Motor neuron (in vitro differentiated cells): ENCODE results near the gene SHTN1. TPM values are rescaled to one million over a fixed set of nuclear protein-coding genes. Genes with fewer than 3 reads are reported as not detected.
A peak's percentile ranks its signal among the peaks of the same experiment; 100 is the strongest.

Experiments used
- ATAC-seq, 8 experiments: fragments of 200-7000 bp; cut with Tn5 transposase; replicated peaks in 6 of 8; 2 replicates each; pipeline ENCODE4 v1.8.0; 2021; ENCODE audit warnings: mild to moderate bottlenecking in 8 of 8, moderate library complexity in 8 of 8
- H3K27ac ChIP-seq, 2 donors: fragments of 250-450 bp; sonication (Bioruptor Pico); 2 replicates each; pipeline ENCODE4 v1.9.0; 2021; ENCODE audit warnings: antibody characterized with exemption in 2 of 2, mild to moderate bottlenecking in 2 of 2, moderate library complexity in 1 of 2
- H3K4me1 ChIP-seq, 2 donors: fragments of 250-450 bp; sonication (Bioruptor Pico); replicated peaks in 1 of 2; 2 replicates each; pipeline ENCODE4 v1.6.1; 2021; ENCODE audit warnings: antibody characterized with exemption in 2 of 2, mild to moderate bottlenecking in 2 of 2, moderate library complexity in 1 of 2
- H3K4me3 ChIP-seq, 5 donors: fragments of 250-450 bp; sonication (Bioruptor Pico); 2 replicates each; pipeline ENCODE4 v1.9.0; 2021; ENCODE audit warnings: antibody characterized with exemption in 5 of 5, mild to moderate bottlenecking in 5 of 5, moderate library complexity in 4 of 5
- WGBS, 10 experiments: fragments of 450-650 bp; shearing (Covaris generic); methylation state at CpG; one replicate each; pipeline ENCODE4 v1.0.0; 2022; 5-methylcytosine and 5-hydroxymethylcytosine counted together
- in situ Hi-C, 9 experiments: fragments of 400-800 bp; cut with MboI; loops; one replicate each; pipeline ENCODE4 v1.15.0; 2021; ENCODE audit warnings: low sequenced_read_pairs in 9 of 9, low pct_unique_long_range_greater_than_20kb in 2 of 9; ENCODE audit not compliant: unreplicated experiment in 9 of 9
- total RNA-seq, 8 experiments: library from RNA; unstranded; fragments of 300-600 nt; gene quantifications; 2 replicates each; pipeline versions ENCODE4 v1.2.3 to v1.2.4, GENCODE V29; 2022

SHTN1 gene
- total RNA-seq, 8 experiments from 2014 or later = 3.4 to 49.6 (median 24.6) TPM

DNA sequence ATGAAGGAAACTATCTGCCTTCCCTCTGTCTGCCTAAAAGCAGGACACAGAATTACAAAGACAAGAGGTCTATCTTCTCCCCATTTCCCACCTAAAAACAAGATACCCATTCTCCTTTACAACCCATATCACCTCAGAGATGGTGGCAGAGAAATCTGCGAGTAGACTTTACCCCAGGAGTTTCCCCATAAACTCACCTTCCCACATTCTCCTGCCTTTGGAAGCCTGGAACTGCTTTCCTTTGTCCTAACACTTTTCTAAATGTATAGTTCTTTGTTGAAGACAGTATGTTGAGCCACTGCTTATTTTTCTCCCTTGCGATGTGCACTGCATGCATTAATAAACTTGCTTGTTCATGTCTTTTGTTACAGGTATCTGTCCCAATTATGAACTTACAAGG lies 8.0 kb downstream of the SHTN1 start:
- Histone ChIP-seq H3K4me3 (no peak overlapping the region), H3K4me1 (no peaks in the 10 kb centered on the region), H3K27ac (no peak overlapping the region)
- no peak for ATAC-seq
- in situ Hi-C loops = loop anchor here in 1 of 9 experiments (25.0 kb wide), 1 partner anchor 165 kb away; no protein-coding TSS in a partner anchor
- WGBS, 10 experiments = 83 to 100% (median 94%) methylated on average over 1 to 2 of the region's 2 CpGs; no CpG with 5 or more reads in 3 of the 10 experiments

DNA sequence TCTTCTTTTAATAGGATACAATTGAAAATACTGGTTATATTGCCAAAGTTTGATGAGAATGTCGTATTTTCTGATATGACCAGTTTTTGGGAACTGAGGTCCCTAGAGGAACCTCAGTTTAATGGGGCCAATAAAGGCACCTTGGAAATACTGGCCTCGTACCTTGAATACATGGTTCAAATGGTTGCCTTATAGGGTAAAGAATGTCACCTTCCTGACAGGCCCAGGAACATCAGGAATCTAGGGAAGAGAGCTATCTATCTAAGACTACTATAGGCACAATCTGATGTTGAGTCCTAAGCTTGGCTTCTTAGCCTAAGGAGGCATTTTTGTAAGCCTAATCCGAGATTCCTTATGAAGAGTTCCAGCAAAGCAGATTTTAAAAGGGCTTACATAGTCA lies 9.3 kb downstream of the SHTN1 start:
- Histone ChIP-seq H3K27ac (no peak overlapping the region), H3K4me1 (no peaks in the 10 kb centered on the region), H3K4me3 (no peak overlapping the region)
- in situ Hi-C loops = loop anchor here in 1 of 9 experiments (25.0 kb wide), 1 partner anchor 167 kb away; no protein-coding TSS in a partner anchor
- WGBS, 10 experiments = 79 to 100% (median 96%) methylated on average over 1 to 3 of the region's 3 CpGs
- ATAC-seq = no peak

DNA sequence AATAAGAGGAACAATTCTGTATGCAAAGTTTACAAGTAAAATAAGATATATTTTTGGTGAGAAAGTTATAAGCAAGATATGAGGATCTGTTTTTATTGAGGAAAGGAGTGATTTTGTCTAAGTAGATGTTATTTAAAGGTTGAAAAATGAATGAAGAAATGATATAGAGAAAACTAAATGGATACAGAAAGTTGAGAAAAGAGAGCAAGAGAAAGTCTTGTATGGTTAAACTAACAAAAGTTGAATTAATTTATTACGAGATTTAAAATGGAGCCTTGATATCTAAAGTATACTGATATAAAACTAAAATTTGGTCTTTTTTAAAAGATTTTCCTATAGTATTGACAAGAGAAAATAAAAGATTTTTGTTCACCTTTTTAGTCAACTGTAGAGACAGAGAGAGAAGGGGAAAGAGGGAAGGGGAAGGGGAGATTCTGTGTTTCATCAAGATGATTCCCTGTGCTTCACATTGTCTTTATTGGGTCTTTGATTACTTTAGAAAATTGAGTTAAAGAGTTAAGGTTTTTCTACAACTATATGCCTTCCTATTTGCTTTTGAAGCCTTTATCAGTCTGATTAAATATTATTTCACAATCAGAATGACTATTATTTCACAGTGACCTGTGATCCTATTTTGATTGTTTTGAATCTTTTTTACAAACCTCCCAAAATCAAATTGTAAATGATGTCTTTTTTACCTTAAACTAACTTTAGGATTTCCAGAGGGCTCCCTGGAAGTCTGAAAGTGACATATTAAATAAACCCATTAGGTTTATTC lies 10.7 kb downstream of the SHTN1 start:
- in situ Hi-C loops = loop anchor here in 1 of 9 experiments (25.0 kb wide), 1 partner anchor 168 kb away; no protein-coding TSS in a partner anchor
- no peak for ATAC-seq

DNA sequence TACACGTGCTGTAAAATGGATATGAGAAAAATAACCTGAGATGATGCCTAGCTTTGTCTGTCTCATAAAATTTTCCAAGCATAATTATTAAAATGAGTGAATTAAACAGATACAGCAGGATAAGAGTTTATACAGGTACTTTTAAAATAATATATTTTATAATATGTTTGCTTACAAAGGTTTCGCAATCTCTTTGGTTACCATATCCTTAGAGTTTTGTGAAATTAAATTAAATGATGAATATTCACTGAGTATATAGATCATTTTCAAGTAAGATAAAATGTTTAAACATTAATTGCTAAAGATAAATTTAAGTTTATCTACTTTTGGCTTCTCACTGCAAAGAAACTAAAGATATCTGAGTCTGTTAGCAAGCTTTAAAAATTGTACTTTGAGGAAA lies 11.4 kb downstream of the SHTN1 start:
- Histone ChIP-seq H3K4me3 (no peak overlapping the region), H3K27ac (no peak overlapping the region), H3K4me1 (no peaks in the 10 kb centered on the region)
- no peak for ATAC-seq
- in situ Hi-C loops = loop anchor here in 1 of 9 experiments (25.0 kb wide), 1 partner anchor 169 kb away; no protein-coding TSS in a partner anchor
- 67 to 100% (median 94%) methylated on average over 2 of the region's 2 CpGs for WGBS, 10 experiments

More for the DNA sequence above, 10.7 kb downstream of the SHTN1 start:
- H3K27ac ChIP-seq = no peak overlapping the region
- no peaks in the 10 kb centered on the region for H3K4me1 ChIP-seq
- WGBS, 10 experiments = 80 to 100% (median 100%) methylated on average over 1 of the region's 1 CpG; no CpG with 5 or more reads in 1 of the 10 experiments
- H3K4me3 ChIP-seq = no peak overlapping the region

DNA sequence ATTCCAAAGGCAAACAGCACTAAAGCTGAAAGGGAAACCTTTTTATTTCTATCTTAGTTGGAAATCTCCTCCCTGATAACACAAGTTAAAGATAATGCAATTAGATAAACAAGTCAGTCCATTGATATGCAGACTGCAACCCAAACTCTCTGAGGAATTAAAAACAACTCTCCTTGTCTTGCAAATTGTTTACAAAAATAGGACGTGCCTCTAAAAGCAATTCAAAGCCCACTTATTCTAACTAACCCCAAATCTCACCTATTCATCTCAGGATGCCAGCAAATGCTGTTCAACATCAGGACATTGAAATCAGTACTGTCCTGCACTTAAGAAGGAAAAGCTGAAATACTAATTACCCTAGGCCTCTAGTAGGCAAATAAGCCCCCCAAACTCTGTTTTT lies 12.8 kb downstream of the SHTN1 start:
- 0 to 80% (median 40%) methylated on average over 1 of the region's 1 CpG; no CpG with 5 or more reads in 3 of the 10 experiments for WGBS, 10 experiments
- Histone ChIP-seq H3K4me1 (no peaks in the 10 kb centered on the region), H3K27ac (no peak overlapping the region), H3K4me3 (no peak overlapping the region)
- no peak for ATAC-seq
- in situ Hi-C loops = loop anchor here in 1 of 9 experiments (25.0 kb wide), 1 partner anchor 170 kb away; no protein-coding TSS in a partner anchor

DNA sequence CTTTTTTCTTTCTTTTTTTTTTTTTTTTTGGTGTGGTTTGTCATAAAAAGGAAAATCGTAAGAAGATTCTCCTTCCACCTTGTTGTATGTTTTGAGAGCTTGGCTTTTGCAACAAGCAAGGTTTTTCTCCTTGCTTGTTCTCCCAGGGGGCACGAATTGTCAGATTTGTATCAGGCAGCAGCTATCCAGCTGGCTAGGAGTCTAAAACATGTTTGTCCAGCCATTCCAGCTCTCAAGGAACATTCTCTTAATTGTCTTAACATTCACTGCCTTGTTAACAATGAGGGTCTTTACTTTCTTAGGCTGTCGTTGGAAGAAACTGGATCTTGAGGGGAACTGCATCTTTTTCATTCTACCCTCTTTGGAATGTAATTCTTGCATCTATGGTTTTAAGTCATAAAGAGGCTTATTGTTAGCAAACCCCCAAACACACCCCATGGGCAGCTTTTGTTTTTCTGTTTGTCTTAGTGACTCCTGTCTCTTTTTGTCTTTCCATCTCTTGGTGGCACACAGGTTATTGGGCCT lies 14.6 kb downstream of the SHTN1 start:
- H3K4me3 ChIP-seq = no peak overlapping the region
- 55 to 93% (median 78%) methylated on average over 1 to 3 of the region's 3 CpGs; no CpG with 5 or more reads in 1 of the 10 experiments for whole genome bisulfite sequencing, 10 experiments
- H3K27ac ChIP-seq = no peak overlapping the region
- in situ Hi-C loops = loop anchor here in 1 of 9 experiments (25.0 kb wide), 1 partner anchor 172 kb away; no protein-coding TSS in a partner anchor
- H3K4me1 ChIP-seq = no peaks in the 10 kb centered on the region
- ATAC-seq = no peak

DNA sequence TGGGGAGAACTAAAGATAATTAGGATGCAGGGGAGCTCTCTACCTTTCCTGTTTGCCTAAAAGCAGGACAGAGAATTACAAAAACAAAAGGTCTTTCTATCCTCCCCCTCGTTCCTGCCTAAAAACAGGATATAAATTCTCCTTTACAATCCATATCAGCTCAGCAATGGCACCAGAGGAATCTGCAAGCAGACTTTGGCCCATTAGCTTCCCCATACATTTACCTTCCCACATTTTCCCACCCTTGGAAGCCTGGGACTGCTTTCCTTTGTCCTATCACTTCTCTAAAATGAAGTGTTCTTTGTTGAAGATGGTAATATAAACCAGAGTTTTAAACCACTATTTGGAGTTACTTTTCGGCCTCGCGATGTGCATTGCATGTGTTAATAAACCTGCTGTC lies 15.5 kb downstream of the SHTN1 start:
- no peak overlapping the region for H3K27ac ChIP-seq
- WGBS, 10 experiments = 56 to 92% (median 74%) methylated on average over 1 to 4 of the region's 4 CpGs; no CpG with 5 or more reads in 2 of the 10 experiments
- no peaks in the 10 kb centered on the region for H3K4me1 ChIP-seq
- ATAC-seq = no peak
- H3K4me3 ChIP-seq = no peak overlapping the region
- in situ Hi-C loops = loop anchor here in 1 of 9 experiments (25.0 kb wide), 1 partner anchor 173 kb away; no protein-coding TSS in a partner anchor

DNA sequence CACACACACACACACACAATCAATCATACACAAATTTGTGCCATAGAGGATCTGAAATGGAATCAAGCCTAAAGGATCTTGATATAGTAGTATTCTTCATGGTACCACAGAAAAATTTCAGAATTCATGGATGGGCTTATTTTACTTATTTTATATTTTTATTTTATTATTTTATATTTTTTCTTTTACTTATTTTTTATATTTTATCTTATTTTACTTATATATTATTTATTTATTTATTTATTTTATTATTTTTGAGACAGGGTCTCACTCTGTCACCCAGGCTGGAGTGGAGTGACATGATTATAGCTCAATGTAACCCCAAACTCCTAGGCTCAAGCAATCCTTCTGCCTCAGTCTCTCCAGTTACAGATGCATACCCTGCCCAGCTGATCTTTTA lies 16.7 kb downstream of the SHTN1 start:
- no peak for ATAC-seq
- no peaks in the 10 kb centered on the region for H3K4me1 ChIP-seq
- in situ Hi-C loops = loop anchor here in 1 of 9 experiments (25.0 kb wide), 1 partner anchor 174 kb away; no protein-coding TSS in a partner anchor
- no peak overlapping the region for H3K4me3 ChIP-seq
- H3K27ac ChIP-seq = no peak overlapping the region

DNA sequence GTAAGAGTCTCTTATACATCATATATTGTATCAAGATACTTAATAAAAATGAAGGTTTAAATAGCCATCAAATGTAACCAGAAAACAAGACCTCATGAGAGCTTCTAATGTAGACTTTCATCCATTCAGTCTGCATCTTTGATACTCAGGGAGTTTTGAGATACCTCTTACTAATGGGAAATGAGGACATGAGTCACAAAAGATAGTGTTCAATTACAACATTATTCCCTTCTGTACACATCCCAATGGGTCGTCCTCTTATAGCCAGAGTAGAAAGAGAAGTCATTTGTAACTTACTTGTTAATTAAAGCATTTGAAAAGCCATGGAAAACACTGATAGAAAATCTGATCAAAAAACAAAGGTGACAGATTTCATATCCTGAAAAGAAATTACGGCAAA lies 19.4 kb downstream of the SHTN1 start:
- H3K4me1 ChIP-seq = no peaks in the 10 kb centered on the region
- in situ Hi-C loops = loop anchor here in 1 of 9 experiments (25.0 kb wide), 1 partner anchor 177 kb away; no protein-coding TSS in a partner anchor
- H3K27ac ChIP-seq = no peak overlapping the region
- ATAC-seq = no peak
- 67 to 100% (median 89%) methylated on average over 1 to 2 of the region's 2 CpGs; no CpG with 5 or more reads in 2 of the 10 experiments for WGBS, 10 experiments
- no peak overlapping the region for H3K4me3 ChIP-seq

DNA sequence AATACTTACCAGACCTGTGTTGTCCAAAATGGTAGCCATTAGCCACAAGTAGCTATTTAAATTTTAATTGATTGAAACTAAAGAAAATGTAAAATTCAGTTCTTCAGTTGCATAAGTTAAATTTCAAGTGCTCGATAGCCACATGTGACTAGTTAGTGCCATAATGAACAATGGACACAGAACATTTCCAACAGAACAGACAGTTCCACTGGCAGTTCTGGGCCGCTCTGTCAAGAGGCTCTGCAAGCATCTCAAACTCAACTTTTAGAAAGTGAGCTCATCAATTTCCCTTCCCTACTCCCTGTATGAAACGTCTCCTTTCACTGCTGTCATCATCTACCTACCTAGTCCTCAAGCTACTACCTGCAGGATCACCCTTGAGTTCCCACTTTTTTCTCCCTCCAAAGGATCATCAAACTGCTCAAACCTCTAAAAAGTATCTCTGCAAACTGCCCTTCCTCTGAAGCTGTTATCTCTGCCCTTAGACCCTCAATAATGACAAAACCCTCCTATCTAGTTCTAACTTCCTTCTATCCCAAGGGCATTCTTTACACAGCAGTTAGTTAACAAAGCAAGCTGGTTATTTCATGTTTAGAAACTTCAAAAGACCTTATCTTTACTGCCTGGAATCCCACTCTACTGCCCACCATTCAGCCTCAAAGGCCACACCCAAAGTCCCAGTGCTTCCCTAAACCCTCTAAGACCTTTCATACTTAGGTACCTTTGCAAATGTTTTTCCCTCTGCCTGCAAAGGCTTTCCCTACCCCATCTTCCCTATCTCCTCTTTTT lies 20.6 kb downstream of the SHTN1 start:
- Histone ChIP-seq H3K27ac (no peak overlapping the region), H3K4me3 (no peak overlapping the region), H3K4me1 (peaks cover 0 to under 1% of the 10 kb centered on the region in 2 donors)
- 80 to 100% (median 88%) methylated on average over 1 to 3 of the region's 3 CpGs; no CpG with 5 or more reads in 2 of the 10 experiments for WGBS, 10 experiments
- no peak for ATAC-seq
- in situ Hi-C loops = loop anchor here in 1 of 9 experiments (25.0 kb wide), 1 partner anchor 178 kb away; no protein-coding TSS in a partner anchor

DNA sequence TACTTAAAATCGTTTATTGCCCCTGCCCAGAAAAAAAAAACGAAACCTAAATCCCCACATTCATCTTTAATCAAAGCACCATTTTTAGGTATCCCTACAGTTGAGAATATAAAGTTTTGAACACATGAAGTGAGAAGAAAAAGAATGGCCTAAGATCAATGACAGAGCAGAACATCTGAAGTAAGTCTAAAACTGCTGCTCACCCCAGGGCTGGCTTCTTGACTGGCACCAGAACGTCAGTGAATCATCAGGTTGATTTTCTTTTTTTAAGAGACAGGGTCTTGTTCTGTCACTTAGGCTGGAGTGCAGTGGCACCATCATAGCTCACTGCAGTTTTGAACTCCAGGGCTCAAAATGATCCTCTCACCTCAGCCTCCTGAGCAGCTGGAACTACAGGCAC lies 24.9 kb downstream of the SHTN1 start:
- no peak overlapping the region for H3K27ac ChIP-seq
- in situ Hi-C loops = loop anchor here in 1 of 9 experiments (25.0 kb wide), 1 partner anchor 182 kb away; no protein-coding TSS in a partner anchor
- 61 to 100% (median 77%) methylated on average over 1 to 3 of the region's 3 CpGs for WGBS, 10 experiments
- no peak overlapping the region for H3K4me3 ChIP-seq
- ATAC-seq = no peak
- peaks cover 2 to 18% of the 10 kb centered on the region in 2 donors for H3K4me1 ChIP-seq

DNA sequence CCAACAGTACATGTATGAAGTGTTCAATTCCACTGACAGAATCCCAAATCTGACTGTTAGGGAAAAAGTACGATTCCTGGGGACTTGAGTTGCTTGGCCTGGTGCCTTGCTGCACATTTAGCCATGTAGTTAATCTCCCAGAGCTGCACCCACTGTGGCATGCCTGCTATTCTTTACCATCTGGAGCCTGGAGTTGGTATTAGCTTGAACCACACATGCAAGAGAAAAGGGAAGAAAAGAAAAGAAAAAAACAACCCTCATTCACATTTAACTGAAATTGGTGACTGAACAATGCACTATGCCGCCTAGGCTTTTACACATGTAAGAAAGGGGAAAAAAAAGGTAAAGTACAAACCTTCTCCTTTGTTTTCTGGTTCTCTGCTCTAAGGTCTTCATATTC lies 26.1 kb downstream of the SHTN1 start:
- H3K4me3 ChIP-seq = no peak overlapping the region
- WGBS, 10 experiments = 0 to 100% (median 42%) methylated on average over 1 to 2 of the region's 2 CpGs; no CpG with 5 or more reads in 2 of the 10 experiments
- peaks cover 14 to 30% of the 10 kb centered on the region in 2 donors for H3K4me1 ChIP-seq
- in situ Hi-C loops = loop anchor here in 1 of 9 experiments (25.0 kb wide), 1 partner anchor 183 kb away; no protein-coding TSS in a partner anchor
- no peak overlapping the region for H3K27ac ChIP-seq
- ATAC-seq = peak in 5 of 8 experiments; percentile 33 to 70 (median 61)
